Spleen (tissue), 11 donors: ENCODE results near the gene CNNM3. TPM values are rescaled to one million over a fixed set of nuclear protein-coding genes. Genes with fewer than 3 reads are reported as not detected.

Experiments
- DNase-seq: peaks from one replicate; pipeline ENCODE4 v3.0.0-alpha.2; 2020
- H3K27ac ChIP-seq, 8 donors: fragments of 200-600 bp; sonication (generic) in 7 of 8; 1 replicate in 4 of 8; 2 replicates in 4 of 8; pipeline versions ENCODE4 v1.5.0 to v1.8.0; 2016 to 2021; ENCODE audit warnings: inconsistent platforms in 4 of 8, mild to moderate bottlenecking in 4 of 8, moderate library complexity in 1 of 8
- H3K27me3 ChIP-seq, 7 donors: fragments of 200-600 bp; sonication (generic) in 6 of 7; replicated peaks in 1 of 7; 1 replicate in 4 of 7; 2 replicates in 3 of 7; pipeline versions ENCODE4 v1.5.0 to v1.8.0; 2016 to 2021; ENCODE audit warnings: inconsistent platforms in 3 of 7, mild to moderate bottlenecking in 1 of 7
- H3K36me3 ChIP-seq, 6 donors: fragments of 200-600 bp; sonication (generic) in 5 of 6; 1 replicate in 4 of 6; 2 replicates in 2 of 6; pipeline versions ENCODE4 v1.5.0 to v1.8.0; 2016 to 2021; ENCODE audit warnings: inconsistent platforms in 2 of 6
- H3K4me1 ChIP-seq, 6 donors: fragments of 200-600 bp; sonication (generic) in 5 of 6; 1 replicate in 3 of 6; 2 replicates in 3 of 6; pipeline versions ENCODE4 v1.5.0 to v1.8.0; 2016 to 2021; ENCODE audit warnings: inconsistent platforms in 3 of 6
- H3K4me3 ChIP-seq, 8 donors: fragments of 200-600 bp; sonication (generic) in 7 of 8; 1 replicate in 4 of 8; 2 replicates in 4 of 8; pipeline versions ENCODE4 v1.5.0 to v1.8.0; 2016 to 2021; ENCODE audit warnings: inconsistent platforms in 4 of 8, mild to moderate bottlenecking in 4 of 8, moderate library complexity in 2 of 8
- H3K9me3 ChIP-seq, 8 donors: fragments of 200-600 bp; sonication (generic) in 7 of 8; 1 replicate in 4 of 8; 2 replicates in 4 of 8; pipeline versions ENCODE4 v1.5.0 to v1.8.0; 2016 to 2021; ENCODE audit warnings: inconsistent platforms in 4 of 8
- CTCF ChIP-seq, 11 experiments: fragments of 200-600 bp in 7 of 11; fragments of 450-650 bp in 4 of 11; sonication (generic) in 4 of 11; IDR thresholded peaks in 8 of 11; conservative IDR thresholded peaks in 3 of 11; 1 replicate in 7 of 11; 2 replicates in 4 of 11; pipeline versions ENCODE4 v1.4.0 to v1.8.0; 2016 to 2021; ENCODE audit warnings: antibody characterized with exemption in 11 of 11, inconsistent platforms in 4 of 11, mild to moderate bottlenecking in 1 of 11
- POLR2A ChIP-seq, 3 donors: fragments of 450-650 bp; IDR thresholded peaks; one replicate each; pipeline ENCODE4 v1.5.1; 2017; ENCODE audit warnings: antibody characterized with exemption in 3 of 3, mild to moderate bottlenecking in 1 of 3
- POLR2AphosphoS5 ChIP-seq, 3 donors: sonication (generic); formaldehyde crosslinking; IDR thresholded peaks; one replicate each; pipeline ENCODE4 v1.5.1; 2017; ENCODE audit warnings: antibody characterized with exemption in 3 of 3
- WGBS, 5 donors: extraction: QIAGEN DNeasy Blood & Tissue Kit in 3 of 5; methylation state at CpG; one replicate each; pipeline versions ENCODE4 v1.1.5 to v1.1.7; 2013 to 2018; 5-methylcytosine and 5-hydroxymethylcytosine counted together
- intact Hi-C: fragments of 100-400 bp; cut with DNase I; formaldehyde crosslinking; loops from one replicate; pipeline ENCODE4 v1.15.0; 2023; ENCODE audit warnings: low total_unique reads
- polyA plus RNA-seq, 3 donors: library from polyadenylated mRNA; stranded (reverse); fragments of 200-250 nt; gene quantifications; one replicate each; pipeline ENCODE4 v1.2.1, GENCODE V29; 2013
- total RNA-seq, 7 donors: library from RNA; depleted of rRNA in 3 of 7; stranded (reverse); fragments of >200 nt in 3 of 7; fragmentation: NEBNext Ultra II Directional in 4 of 7; extraction: Animal tissue kit (Norgen Biotek cat#: 25700) in 4 of 7; gene quantifications; one replicate each; pipeline versions ENCODE4 v1.1.0 to v1.2.1, GENCODE V29; 2016 to 2021
- donor health status: healthy with polysubstance abuse.
- donor health status: DM: no; HTN: no; CAD: no; lungs with moderate emphysema.
- donor health status: DM: no; HTN: no; CAD: no.
- donor health status: Bipolar disorder and iron deficiency.
- donor health status: healthy.
- donor health status: DM: no; HTN: no; CAD: no.
- donor health status: DM: yes; HTN: yes; CAD: no.

The CNNM3 gene
- total and polyA plus RNA-seq, 10 donors = 3.7 to 37.8 (median 23.2) TPM

- Histone ChIP-seq H3K36me3 (peaks cover 0 to 9% (median 0%) of the 10 kb centered on the region in 6 donors), H3K27me3 (no peaks in the 10 kb centered on the region), H3K4me1 (peaks cover 11 to 67% (median 34%) of the 10 kb centered on the region in 6 donors), H3K27ac (peak overlapping the region in 7 of 8 donors; percentile 9 to 81 (median 70)), H3K9me3 (no peaks in the 10 kb centered on the region), H3K4me3 (peak overlapping the region in 7 of 8 donors; percentile 3 to 66 (median 38))
- no peak for TF ChIP-seq POLR2A (IDR thresholded peaks at IDR 0.05)
- intact Hi-C loops = no loop called here
- DNase-seq = no peak
- WGBS, 5 donors = 81 to 90% (median 85%) methylated on average over 12 of the region's 12 CpGs
Observed at GRCh38 chr2:96772903-96773671, 43.0 kb upstream of the CNNM3 start.

- DNase-seq = peak; percentile 83
- intact Hi-C loops = no loop called here
- no peaks in the 10 kb centered on the region for H3K9me3 ChIP-seq
- no peak for TF ChIP-seq POLR2A (IDR thresholded peaks at IDR 0.05)
- TF ChIP-seq POLR2AphosphoS5 (IDR thresholded peaks at IDR 0.05) = peak in 2 of 3 donors; percentile 47 to 70
- TF ChIP-seq CTCF (IDR thresholded peaks at IDR 0.05 in 8 of 11, conservative IDR thresholded peaks at IDR 0.05 in 3 of 11) = no peak
- WGBS, 5 donors = 14 to 26% (median 19%) methylated on average over 7 of the region's 7 CpGs
- peak overlapping the region; percentile 3 to 66 (median 37) for H3K4me3 ChIP-seq
- H3K4me1 ChIP-seq = peaks cover 11 to 58% (median 28%) of the 10 kb centered on the region in 6 donors
- H3K27ac ChIP-seq = peak overlapping the region; percentile 8 to 81 (median 73)
- H3K27me3 ChIP-seq = no peaks in the 10 kb centered on the region
- H3K36me3 ChIP-seq = peaks cover 0 to 9% (median 0%) of the 10 kb centered on the region in 6 donors
Observed at GRCh38 chr2:96773922-96774321, 42.1 kb upstream of the CNNM3 start.

- H3K4me3 ChIP-seq = no peak overlapping the region
- H3K36me3 ChIP-seq = peaks cover 0 to 15% (median 0%) of the 10 kb centered on the region in 6 donors
- H3K9me3 ChIP-seq = no peaks in the 10 kb centered on the region
- H3K4me1 ChIP-seq = peaks cover 6 to 46% (median 22%) of the 10 kb centered on the region in 6 donors
- DNase-seq = no peak
- intact Hi-C loops = no loop called here
- no peak for TF ChIP-seq POLR2A (IDR thresholded peaks at IDR 0.05)
- TF ChIP-seq POLR2AphosphoS5 (IDR thresholded peaks at IDR 0.05) = no peak
- no peak for TF ChIP-seq CTCF (IDR thresholded peaks at IDR 0.05 in 8 of 11, conservative IDR thresholded peaks at IDR 0.05 in 3 of 11)
- H3K27ac ChIP-seq = peak overlapping the region in 1 of 8 donors; percentile 10
- no peaks in the 10 kb centered on the region for H3K27me3 ChIP-seq
- 0 to 58% (median 39%) methylated on average over 1 of the region's 1 CpG for WGBS, 5 donors
Observed at GRCh38 chr2:96775160-96775559, 40.9 kb upstream of the CNNM3 start.

GRCh38 chr2:96783388-96783787, 32.7 kb upstream of the CNNM3 start:
- Histone ChIP-seq H3K36me3 (peaks cover 0 to 22% (median 0%) of the 10 kb centered on the region in 6 donors), H3K9me3 (no peaks in the 10 kb centered on the region), H3K27ac (no peak overlapping the region), H3K27me3 (no peaks in the 10 kb centered on the region), H3K4me1 (peaks cover 0 to 23% (median 5%) of the 10 kb centered on the region in 6 donors), H3K4me3 (no peak overlapping the region)
- no peak for DNase-seq
- intact Hi-C loops = no loop called here
- TF ChIP-seq POLR2AphosphoS5 (IDR thresholded peaks at IDR 0.05) (no peak), CTCF (IDR thresholded peaks at IDR 0.05 in 8 of 11, conservative IDR thresholded peaks at IDR 0.05 in 3 of 11) (no peak), POLR2A (IDR thresholded peaks at IDR 0.05) (no peak)
- WGBS, 5 donors = 70 to 88% (median 80%) methylated on average over 4 of the region's 4 CpGs
